GM23248 (cell line): ENCODE data around the gene PPP5C. TPM values are rescaled to one million over a fixed set of nuclear protein-coding genes. Genes with fewer than 3 reads are reported as not detected.
A peak's percentile ranks its signal among the peaks of the same experiment; 100 is the strongest.

ENCODE experiments used
- DNase-seq: peaks from one replicate; pipeline ENCODE4 v3.0.0-alpha.2; 2015
- H2AFZ ChIP-seq: fragments of 200-600 bp; sonication (generic); 2 replicates; pipeline ENCODE4 v1.6.1; 2016; ENCODE audit warnings: antibody characterized with exemption
- H3F3A ChIP-seq: fragments of 200-600 bp; sonication (generic); 2 replicates; pipeline ENCODE4 v1.6.1; 2016; ENCODE audit warnings: mild to moderate bottlenecking, antibody characterized with exemption, mixed run types; ENCODE audit not compliant: insufficient read depth
- H3K27ac ChIP-seq: fragments of 200-600 bp; sonication (generic); 2 replicates; pipeline ENCODE4 v1.5.1; 2016; ENCODE audit warnings: mild to moderate bottlenecking
- H3K27me3 ChIP-seq: fragments of 200-600 bp; sonication (generic); replicated peaks from 2 replicates; pipeline ENCODE4 v1.6.1; 2016; ENCODE audit warnings: mild to moderate bottlenecking; ENCODE audit not compliant: insufficient read depth
- H3K36me3 ChIP-seq: fragments of 200-600 bp; sonication (generic); 2 replicates; pipeline ENCODE4 v1.6.1; 2016; ENCODE audit warnings: low read depth, mild to moderate bottlenecking
- H3K4me1 ChIP-seq: fragments of 200-600 bp; sonication (generic); 2 replicates; pipeline ENCODE4 v1.6.1; 2016; ENCODE audit warnings: mild to moderate bottlenecking; ENCODE audit not compliant: insufficient read depth
- H3K4me2 ChIP-seq: fragments of 200-600 bp; sonication (generic); one replicate; pipeline ENCODE4 v1.6.1; 2016; ENCODE audit warnings: mild to moderate bottlenecking; ENCODE audit not compliant: unreplicated experiment
- H3K4me3 ChIP-seq: fragments of 200-600 bp; sonication (generic); 2 replicates; pipeline ENCODE4 v1.5.1; 2016; ENCODE audit warnings: mild to moderate bottlenecking
- H3K79me2 ChIP-seq: fragments of 200-600 bp; sonication (generic); 2 replicates; pipeline ENCODE4 v1.6.1; 2016; ENCODE audit warnings: mild to moderate bottlenecking; ENCODE audit not compliant: insufficient read depth
- H3K9ac ChIP-seq: fragments of 200-600 bp; sonication (generic); 2 replicates; pipeline ENCODE4 v1.6.1; 2016; ENCODE audit warnings: mild to moderate bottlenecking
- H3K9me2 ChIP-seq: fragments of 200-600 bp; sonication (generic); 2 replicates; pipeline ENCODE4 v1.6.1; 2016; ENCODE audit warnings: mixed run types, mild to moderate bottlenecking, moderate library complexity; ENCODE audit not compliant: insufficient read depth
- H3K9me3 ChIP-seq: fragments of 200-600 bp; sonication (generic); one replicate; pipeline ENCODE4 v1.6.1; 2017; ENCODE audit warnings: low read depth
- H4K20me1 ChIP-seq: fragments of 200-600 bp; sonication (generic); 2 replicates; pipeline ENCODE4 v1.6.0; 2016; ENCODE audit not compliant: insufficient read depth
- EZH2 ChIP-seq: fragments of 200-600 bp; sonication (generic); IDR thresholded peaks from 2 replicates; pipeline ENCODE4 v1.6.1; 2018; ENCODE audit warnings: antibody characterized with exemption, mild to moderate bottlenecking; ENCODE audit not compliant: insufficient read depth, poor library complexity, severe bottlenecking
- EZH2phosphoT487 ChIP-seq: fragments of 200-600 bp; sonication (generic); IDR thresholded peaks from 2 replicates; pipeline ENCODE4 v1.6.1; 2018; ENCODE audit warnings: antibody characterized with exemption, moderate library complexity, mild to moderate bottlenecking, low read depth; ENCODE audit not compliant: insufficient read depth
- WGBS, 2 experiments: methylation state at CpG; one replicate each; pipeline ENCODE4 v1.1.6; 2015 to 2017; ENCODE audit warnings: low lambda C conversion rate in 2 of 2, low coverage in 1 of 2; ENCODE audit errors: missing lambda C conversion rate in 2 of 2; 5-methylcytosine and 5-hydroxymethylcytosine counted together
- in situ Hi-C: fragments of 300-500 bp; cut with MboI; formaldehyde crosslinking; loops from 2 replicates; pipeline ENCODE4 v1.15.0; 2020
- polyA plus RNA-seq: library from polyadenylated mRNA; unstranded; fragments of >200 nt; fragmentation: Nextera tagmentation; extraction: Ambion mirVana; gene quantifications from 2 replicates; pipeline ENCODE4 v1.2.1, GENCODE V29; 2016
- total RNA-seq: library from RNA; depleted of rRNA; stranded (reverse); fragments of >200 nt; shearing (Covaris generic); gene quantifications from 2 replicates; pipeline ENCODE4 v1.2.3, GENCODE V29; 2014

Gene PPP5C
- total and polyA plus RNA-seq, 2 experiments from 2014 or later = 47.3 to 60.8 TPM

GRCh38 chr19:46376241-46377153 is 29.6 kb downstream of the PPP5C start:
- Histone ChIP-seq H3K36me3 (no peaks in the 10 kb centered on the region), H3K79me2 (peaks cover 34% of the 10 kb centered on the region), H3K9me2 (no peaks in the 10 kb centered on the region), H3K4me2 (no peak overlapping the region), H3K27ac (no peak overlapping the region), H3K9ac (no peak overlapping the region), H3K9me3 (no peaks in the 10 kb centered on the region), H2AFZ (no peak overlapping the region), H4K20me1 (no peaks in the 10 kb centered on the region), H3K4me1 (peaks cover 54% of the 10 kb centered on the region), H3K27me3 (no peaks in the 10 kb centered on the region), H3K4me3 (no peak overlapping the region), H3F3A (peaks cover 44% of the 10 kb centered on the region)
- in situ Hi-C loops = no loop called here
- 88 to 92% methylated on average over 20 of the region's 20 CpGs for WGBS, 2 experiments
- DNase-seq = no peak
- TF ChIP-seq EZH2 (no peak), EZH2phosphoT487 (no peak)

- 0 to 6% methylated on average over 2 of the region's 2 CpGs for WGBS, 2 experiments
- 0 out of 2 replicates have a peak, but pooled peaks cover 10% of the 10 kb centered on the region for H3K36me3 ChIP-seq
- no peaks in the 10 kb centered on the region for H3K9me2 ChIP-seq
- no peaks in the 10 kb centered on the region for H3K27me3 ChIP-seq
- no peak overlapping the region for H2AFZ ChIP-seq
- no peaks in the 10 kb centered on the region for H3K9me3 ChIP-seq
- peak; percentile 95 for DNase-seq
- H3K4me1 ChIP-seq = peaks cover 38% of the 10 kb centered on the region
- TF ChIP-seq EZH2 = no peak
- no peak for TF ChIP-seq EZH2phosphoT487
- peak overlapping the region; percentile 48; the same call in 1 of the 2 replicates for H3K4me3 ChIP-seq
- H3K9ac ChIP-seq = peak overlapping the region; percentile 59
- no peaks in the 10 kb centered on the region for H4K20me1 ChIP-seq
- H3K79me2 ChIP-seq = peaks cover 38% of the 10 kb centered on the region
- H3K4me2 ChIP-seq = peak overlapping the region; percentile 70
- in situ Hi-C loops = no loop called here
- peak overlapping the region; percentile 85 for H3K27ac ChIP-seq
- peaks cover 30% of the 10 kb centered on the region for H3F3A ChIP-seq
Observed at GRCh38 chr19:46378268-46378667, 31.4 kb downstream of the PPP5C start.

- in situ Hi-C loops = no loop called here
Observed at GRCh38 chr19:46380690-46381089, 33.8 kb downstream of the PPP5C start.

GRCh38 chr19:46381346-46381745 is 34.5 kb downstream of the PPP5C start:
- no peak overlapping the region for H3K27ac ChIP-seq
- H3F3A ChIP-seq = peaks cover 30% of the 10 kb centered on the region
- 0 out of 2 replicates have a peak, but pooled peaks cover 10% of the 10 kb centered on the region for H3K36me3 ChIP-seq
- no peak for TF ChIP-seq EZH2
- TF ChIP-seq EZH2phosphoT487 = no peak
- no peak overlapping the region for H3K9ac ChIP-seq
- H4K20me1 ChIP-seq = no peaks in the 10 kb centered on the region
- H2AFZ ChIP-seq = no peak overlapping the region
- no peaks in the 10 kb centered on the region for H3K27me3 ChIP-seq
- DNase-seq = no peak
- H3K4me2 ChIP-seq = no peak overlapping the region
- peaks cover 38% of the 10 kb centered on the region for H3K79me2 ChIP-seq
- H3K4me3 ChIP-seq = no peak overlapping the region
- H3K9me3 ChIP-seq = no peaks in the 10 kb centered on the region
- no peaks in the 10 kb centered on the region for H3K9me2 ChIP-seq
- H3K4me1 ChIP-seq = peaks cover 29% of the 10 kb centered on the region
- 96 to 100% methylated on average over 2 of the region's 2 CpGs for WGBS, 2 experiments
- in situ Hi-C loops = no loop called here

More at GRCh38 chr19:46380690-46381089, 33.8 kb downstream of the PPP5C start:
- no peak overlapping the region for H3K9ac ChIP-seq
- H3K4me3 ChIP-seq = no peak overlapping the region
- H3F3A ChIP-seq = peaks cover 30% of the 10 kb centered on the region
- no peak for DNase-seq
- no peak overlapping the region for H3K4me2 ChIP-seq
- H3K9me2 ChIP-seq = no peaks in the 10 kb centered on the region
- no peak for TF ChIP-seq EZH2phosphoT487
- no peak for TF ChIP-seq EZH2
- no peaks in the 10 kb centered on the region for H3K27me3 ChIP-seq
- H3K27ac ChIP-seq = no peak overlapping the region
- peaks cover 38% of the 10 kb centered on the region for H3K79me2 ChIP-seq
- no peaks in the 10 kb centered on the region for H3K9me3 ChIP-seq
- 73% methylated on average over 2 of the region's 2 CpGs for WGBS, 2 experiments
- H2AFZ ChIP-seq = no peak overlapping the region
- 0 out of 2 replicates have a peak, but pooled peaks cover 10% of the 10 kb centered on the region for H3K36me3 ChIP-seq
- no peaks in the 10 kb centered on the region for H4K20me1 ChIP-seq
- peaks cover 29% of the 10 kb centered on the region for H3K4me1 ChIP-seq
